ENCODE results near the gene NR4A2.
"Not testable (repeated sequence)": the region's sequence is repeated elsewhere in the genome, so short reads cannot be mapped to it uniquely, and the experiment has no call there.

Gene NR4A2

DNA sequence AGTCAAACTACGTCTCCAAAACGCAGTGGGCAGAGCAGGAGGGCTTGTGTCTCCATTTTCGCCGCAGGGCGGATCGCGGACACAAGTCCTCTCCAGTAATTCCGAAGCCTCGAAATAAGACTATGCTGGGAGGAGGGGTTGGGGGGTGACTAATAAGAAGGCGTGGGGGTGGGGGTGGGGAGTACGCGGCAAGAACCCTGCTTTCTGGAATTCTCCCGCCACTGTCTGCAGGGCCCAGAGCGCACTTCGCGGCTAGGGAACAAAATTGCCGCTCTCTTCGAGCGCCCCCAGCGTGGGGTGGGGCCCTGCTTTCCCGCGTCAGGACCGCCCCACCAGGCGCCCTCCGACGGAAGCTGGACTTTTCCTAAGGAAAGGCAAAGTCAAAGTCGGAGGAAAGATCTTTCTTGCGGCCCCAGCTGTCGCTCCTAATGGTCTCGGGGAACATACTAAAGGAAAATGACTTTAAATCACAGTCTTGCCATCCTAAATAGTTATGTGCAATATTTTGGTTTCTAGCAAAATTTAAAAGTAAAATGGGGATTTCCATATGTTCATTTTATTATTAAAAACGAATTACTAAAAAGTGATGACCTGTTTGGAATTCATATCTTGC, 11.9 kb downstream of the NR4A2 start:
- DNase-seq: no peak

DNA sequence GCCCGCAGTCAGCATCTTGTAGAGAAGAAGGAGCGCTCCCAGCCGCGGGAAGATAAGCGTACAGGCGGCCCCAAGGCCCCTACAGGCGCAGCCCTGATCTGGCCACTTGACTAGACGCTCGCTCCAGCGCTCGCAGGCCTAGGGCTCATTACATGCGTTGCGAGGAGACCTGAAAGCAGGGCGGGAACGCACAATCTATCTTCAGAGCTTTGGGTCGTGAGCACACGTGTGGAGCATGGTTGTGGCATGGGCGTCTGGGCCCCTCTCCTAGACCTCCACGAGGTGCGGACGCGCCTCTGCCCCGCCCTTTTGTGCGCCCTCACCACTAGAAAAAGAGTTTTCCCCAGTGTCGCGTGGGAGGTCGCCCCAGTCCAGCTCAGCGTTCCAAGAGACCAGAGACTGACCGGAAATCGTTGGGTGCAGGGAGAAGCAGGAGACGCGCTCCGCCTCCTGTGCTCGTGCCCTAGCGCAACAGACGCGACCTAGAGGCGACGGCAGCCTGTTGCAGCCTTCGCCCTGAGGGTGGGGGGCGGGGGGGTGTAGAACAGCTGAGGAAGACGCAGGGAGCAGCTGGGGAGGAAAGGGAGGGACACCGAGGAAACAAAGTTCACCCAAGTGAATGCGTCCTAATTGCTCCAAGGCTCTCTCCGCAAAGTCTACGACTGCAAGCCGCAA, 12.6 kb downstream of the NR4A2 start:
- no peak for DNase-seq

- DNase-seq: no peak
Measured at GRCh38 chr2:156317631-156318030, 14.9 kb downstream of the NR4A2 start.

DNA sequence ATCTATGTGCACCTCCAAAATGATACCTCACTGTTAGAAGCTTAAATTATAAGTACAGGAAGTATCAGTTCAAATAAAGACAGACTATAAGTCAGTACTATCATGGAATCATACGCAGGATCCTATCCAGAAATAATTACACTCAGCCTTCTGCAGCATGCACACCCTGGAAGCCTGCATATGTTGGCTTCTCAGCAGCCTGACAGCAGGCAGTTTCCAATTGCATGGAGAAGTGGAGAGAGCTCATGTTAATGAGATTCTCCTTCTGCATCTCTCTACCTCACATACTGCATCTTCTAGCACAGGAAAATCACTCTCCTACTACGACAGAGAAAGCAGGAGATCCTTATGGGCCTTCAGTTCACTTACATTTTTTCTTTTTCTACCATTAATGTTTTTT, 20.5 kb downstream of the NR4A2 start:
- no peak for DNase-seq

DNA sequence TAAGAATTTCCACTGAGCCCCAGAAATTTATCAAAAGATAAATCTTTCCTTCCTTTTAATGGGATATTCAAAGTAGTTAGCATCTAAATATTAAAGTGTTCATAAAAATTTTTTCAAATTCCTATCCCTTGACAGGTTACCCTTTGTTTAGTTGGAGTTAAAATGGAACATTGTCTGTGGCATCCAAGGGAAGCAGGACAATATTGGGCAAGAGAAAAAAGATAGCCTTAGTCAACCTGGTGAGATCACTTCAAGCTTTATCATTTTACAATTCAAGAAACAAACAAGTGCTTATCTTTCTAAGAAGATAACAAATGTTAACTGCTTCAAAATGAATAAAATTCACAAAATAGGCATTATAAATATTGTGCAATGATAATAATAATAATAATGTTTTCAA, 21.7 kb downstream of the NR4A2 start:
- DNase-seq: no peak

GRCh38 chr2:156309917-156310316, 22.6 kb downstream of the NR4A2 start:
- no peak for DNase-seq

- DNase-seq: no peak
Measured at GRCh38 chr2:156309167-156309566, 23.4 kb downstream of the NR4A2 start.

GRCh38 chr2:156306821-156307220, 25.7 kb downstream of the NR4A2 start:
- no peak for DNase-seq

DNA sequence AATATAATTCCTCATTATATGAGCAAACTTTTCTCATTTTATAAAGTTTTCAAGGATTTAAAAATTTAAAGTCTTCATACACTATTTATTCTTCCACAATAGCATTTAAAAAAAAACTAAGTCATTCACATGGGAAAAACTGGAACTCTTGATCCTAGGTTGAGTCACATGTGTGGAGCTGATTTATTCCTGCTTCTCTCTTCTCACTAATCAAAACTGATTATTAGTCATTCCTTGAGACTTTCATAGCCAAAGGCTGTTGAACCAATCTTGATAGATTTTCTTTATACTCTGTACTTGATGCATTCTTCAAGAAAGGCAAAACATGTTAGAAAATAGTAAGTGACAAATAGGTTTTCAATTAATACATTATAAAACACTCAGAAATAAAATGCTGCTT, 27.4 kb downstream of the NR4A2 start:
- DNase-seq: no peak

DNA sequence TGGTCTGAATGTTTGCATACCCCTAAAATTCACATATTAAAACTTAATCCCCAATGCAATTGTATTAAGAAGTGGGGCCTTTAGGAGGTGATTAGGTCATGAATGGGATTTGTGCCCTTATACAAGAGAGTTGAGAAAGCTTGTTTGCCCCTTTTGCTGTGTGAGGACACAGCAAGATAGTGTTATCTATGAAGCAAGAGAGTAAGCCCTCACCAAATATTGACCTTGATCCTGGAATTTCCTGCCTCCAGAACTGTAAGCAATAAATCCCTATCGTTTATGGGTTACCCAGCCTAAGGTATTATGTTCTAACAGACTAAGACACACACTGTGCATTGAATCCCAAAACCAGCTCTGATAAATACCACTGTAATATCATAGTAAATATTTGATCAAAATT, 32.2 kb downstream of the NR4A2 start:
- no peak for DNase-seq

DNA sequence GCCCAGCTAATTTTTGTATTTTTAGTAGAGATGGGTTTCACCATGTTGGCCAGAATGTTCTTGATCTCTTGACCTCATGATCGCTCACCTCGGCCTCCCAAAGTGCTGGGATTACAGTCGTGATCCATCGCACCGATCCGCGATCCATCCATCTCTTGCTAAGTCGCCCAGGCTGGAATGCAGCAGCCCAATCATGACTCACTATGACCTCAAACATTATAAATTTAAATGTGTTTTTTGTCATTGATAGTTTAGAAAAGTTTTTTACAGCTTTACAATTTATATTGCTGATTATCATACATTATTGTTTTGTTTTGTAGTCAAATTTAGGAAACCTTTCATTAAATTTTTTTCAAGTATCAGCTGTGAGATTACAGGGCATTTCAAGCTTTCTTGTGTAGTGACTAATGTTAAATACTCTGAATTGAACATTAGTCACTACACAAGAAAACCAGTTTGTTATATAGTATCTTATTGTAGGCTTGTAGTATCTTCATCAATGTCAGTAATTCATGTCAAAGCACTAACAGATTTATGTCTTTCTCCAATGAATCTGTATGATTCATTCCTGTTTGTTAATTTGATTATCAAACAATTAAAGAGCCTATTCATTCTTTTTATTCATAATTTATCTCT, 37.5 kb downstream of the NR4A2 start:
- DNase-seq: no peak

DNA sequence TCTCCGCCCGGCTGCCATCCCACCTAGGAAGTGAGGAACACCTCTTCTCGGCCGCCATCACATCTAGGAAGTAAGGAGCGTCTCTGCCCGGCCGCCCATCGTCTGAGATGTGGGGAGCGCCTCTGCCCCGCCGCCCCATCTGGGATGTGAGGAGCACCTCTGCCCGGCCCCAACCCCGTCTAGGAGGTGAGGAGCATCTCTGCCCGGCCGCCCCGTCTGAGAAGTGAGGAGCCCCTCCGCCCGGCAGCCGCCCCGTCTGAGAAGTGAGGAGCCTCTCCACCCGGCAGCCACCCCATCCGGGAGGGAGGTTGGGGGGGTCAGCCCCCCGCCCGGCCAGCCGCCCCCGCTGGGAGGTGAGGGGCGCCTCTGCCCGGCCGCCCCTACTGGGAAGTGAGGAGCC, 39.1 kb downstream of the NR4A2 start:
- DNase-seq: not testable (repeated sequence)

- DNase-seq: no peak
Measured at GRCh38 chr2:156279446-156280150, 52.9 kb downstream of the NR4A2 start.

All from activated effector memory CD4-positive, alpha-beta T cell treated with Interleukin-2 at 50 U/mL for 16 hours (primary cell).